Renal cortex interstitium (tissue), 11 donors: ENCODE data around the gene APOO. TPM values are rescaled to one million over a fixed set of nuclear protein-coding genes. Genes with fewer than 3 reads are reported as not detected.
A peak's percentile ranks its signal among the peaks of the same experiment; 100 is the strongest.
"Not testable (repeated sequence)": the region's sequence is repeated elsewhere in the genome, so short reads cannot be mapped to it uniquely, and the experiment has no call there.

Experiments used
- DNase-seq, 11 donors: peaks; one replicate each; pipeline ENCODE4 v3.0.0-alpha.2; 2013; ENCODE audit warnings: low read depth in 9 of 11, low spot score in 4 of 11; ENCODE audit errors: extremely low read depth in 1 of 11
- polyA plus RNA-seq, 3 donors: library from polyadenylated mRNA; unstranded; fragments of 120-200 nt; gene quantifications; one replicate each; pipeline ENCODE4 v1.2.1, GENCODE V29; 2013; ENCODE audit not compliant: insufficient read length in 3 of 3

Gene APOO
- polyA plus RNA-seq, 3 donors, result 33.9 to 44.4 (median 37.2) TPM

- DNase-seq, result no peak
These were observed 23.2 kb downstream of the APOO start for GRCh38 chrX:23884427-23885024.

- no peak for DNase-seq
These were observed 23.9 kb downstream of the APOO start for GRCh38 chrX:23883737-23884354.

GRCh38 chrX:23879380-23880090 is 28.2 kb downstream of the APOO start:
- DNase-seq, result no peak

- no peak for DNase-seq
These were observed 35.7 kb downstream of the APOO start for GRCh38 chrX:23871905-23872546.

GRCh38 chrX:23870041-23870440 is 37.7 kb downstream of the APOO start:
- no peak for DNase-seq

- DNase-seq, result no peak
These were observed 42.9 kb downstream of the APOO start for GRCh38 chrX:23864742-23865326.

GRCh38 chrX:23861952-23862351 is 45.8 kb downstream of the APOO start:
- DNase-seq, result not testable (repeated sequence)

- DNase-seq, result no peak
These were observed 46.4 kb downstream of the APOO start for GRCh38 chrX:23861215-23861896.

- not testable (repeated sequence) for DNase-seq
These were observed 48.5 kb downstream of the APOO start for GRCh38 chrX:23859238-23859637.

GRCh38 chrX:23857935-23858334 is 49.8 kb downstream of the APOO start:
- DNase-seq, result no peak

GRCh38 chrX:23857363-23857762 is 50.4 kb downstream of the APOO start:
- DNase-seq, result no peak

GRCh38 chrX:23855569-23855968 is 52.2 kb downstream of the APOO start:
- DNase-seq, result no peak

GRCh38 chrX:23854945-23855344 is 52.8 kb downstream of the APOO start:
- no peak for DNase-seq

- no peak for DNase-seq
These were observed 53.6 kb downstream of the APOO start for GRCh38 chrX:23854122-23854521.

GRCh38 chrX:23851544-23851943 is 56.2 kb downstream of the APOO start:
- no peak for DNase-seq

- DNase-seq, result no peak
These were observed 58.5 kb downstream of the APOO start for GRCh38 chrX:23849241-23849640.

GRCh38 chrX:23845351-23845817 is 62.4 kb downstream of the APOO start:
- DNase-seq, result no peak

GRCh38 chrX:23844502-23845138 is 63.1 kb downstream of the APOO start:
- DNase-seq, result peak in 2 of 11 donors; percentile 25 to 33
